ENCODE results near the gene RFX6.

Gene RFX6

GRCh38 chr6:116971959-116972358 lies 94.9 kb downstream of the RFX6 start:
- no peak for DNase-seq (ENCODE audit: low read depth in 2 of 2)

- DNase-seq (ENCODE audit: low read depth in 2 of 2): no peak
These were observed 96.9 kb downstream of the RFX6 start for GRCh38 chr6:116973976-116974375.

GRCh38 chr6:116974526-116975316 lies 97.7 kb downstream of the RFX6 start:
- DNase-seq (ENCODE audit: low read depth in 2 of 2): no peak

GRCh38 chr6:116975600-116975999 lies 98.6 kb downstream of the RFX6 start:
- DNase-seq (ENCODE audit: low read depth in 2 of 2): no peak

- DNase-seq (ENCODE audit: low read depth in 2 of 2): no peak
These were observed 102.5 kb downstream of the RFX6 start for GRCh38 chr6:116979560-116979959.
